Lower lobe of right lung (tissue), 2 donors: Measurements from ENCODE around the gene BTBD18. TPM values are rescaled to one million over a fixed set of nuclear protein-coding genes. Genes with fewer than 3 reads are reported as not detected.

ENCODE experiments used
- ATAC-seq, 2 donors: fragments of 200-7000 bp; cut with Tn5 transposase; one replicate each; pipeline ENCODE4 v1.9.1; 2020 to 2022; ENCODE audit warnings: mild to moderate bottlenecking in 2 of 2, moderate library complexity in 2 of 2
- DNase-seq: peaks from one replicate; pipeline ENCODE4 v3.0.0-alpha.2; 2020
- H3K27ac ChIP-seq: fragments of 200-600 bp; one replicate; pipeline ENCODE4 v1.8.0; 2022
- H3K27me3 ChIP-seq: fragments of 200-600 bp; one replicate; pipeline ENCODE4 v1.8.0; 2022; ENCODE audit warnings: low read depth
- H3K36me3 ChIP-seq: fragments of 200-600 bp; one replicate; pipeline ENCODE4 v1.8.0; 2022; ENCODE audit warnings: mild to moderate bottlenecking
- H3K4me1 ChIP-seq: fragments of 200-600 bp; one replicate; pipeline ENCODE4 v1.8.0; 2022
- H3K4me3 ChIP-seq: fragments of 200-600 bp; one replicate; pipeline ENCODE4 v1.8.0; 2022; ENCODE audit warnings: mild to moderate bottlenecking
- H3K9me3 ChIP-seq: fragments of 200-600 bp; one replicate; pipeline ENCODE4 v1.8.0; 2022
- CTCF ChIP-seq: fragments of 200-600 bp; IDR thresholded peaks from one replicate; pipeline ENCODE4 v1.8.0; 2022; ENCODE audit warnings: antibody characterized with exemption, mild to moderate bottlenecking
- intact Hi-C: fragments of 100-400 bp; cut with DNase I; formaldehyde crosslinking; loops from one replicate; pipeline ENCODE4 v1.11.0; 2022
- total RNA-seq: library from RNA; stranded (reverse); fragmentation: NEBNext Ultra II Directional; extraction: Animal tissue kit (Norgen Biotek cat#: 25700); gene quantifications from one replicate; pipeline ENCODE4 v1.2.1, GENCODE V29; 2021
- donor health status: DM: no; HTN: yes; CAD: no; lungs with severe emphysema.

The BTBD18 gene
- total RNA-seq, 1 donor from 2014 or later: not detected

- no peak overlapping the region for H3K4me3 ChIP-seq
- TF ChIP-seq CTCF: no peak
- no peaks in the 10 kb centered on the region for H3K27me3 ChIP-seq
- no peak for DNase-seq
- H3K36me3 ChIP-seq: peaks cover 36% of the 10 kb centered on the region
- intact Hi-C loops: no loop called here
- no peak for ATAC-seq
- H3K9me3 ChIP-seq: no peaks in the 10 kb centered on the region
- H3K27ac ChIP-seq: no peak overlapping the region
- H3K4me1 ChIP-seq: peaks cover 19% of the 10 kb centered on the region
Measured at GRCh38 chr11:57745206-57745605, 6.4 kb downstream of the BTBD18 start.

- no peaks in the 10 kb centered on the region for H3K27me3 ChIP-seq
- no peak overlapping the region for H3K27ac ChIP-seq
- ATAC-seq (no peak), DNase-seq (no peak)
- no peak for TF ChIP-seq CTCF
- H3K4me1 ChIP-seq: peaks cover 19% of the 10 kb centered on the region
- no peaks in the 10 kb centered on the region for H3K9me3 ChIP-seq
- no peak overlapping the region for H3K4me3 ChIP-seq
- peaks cover 41% of the 10 kb centered on the region for H3K36me3 ChIP-seq
- intact Hi-C loops: no loop called here
Measured at GRCh38 chr11:57744357-57744756, 7.3 kb downstream of the BTBD18 start.

GRCh38 chr11:57742087-57742452 is 9.5 kb downstream of the BTBD18 start:
- Histone ChIP-seq H3K27ac (peak overlapping the region; percentile 95), H3K36me3 (peaks cover 64% of the 10 kb centered on the region), H3K27me3 (no peaks in the 10 kb centered on the region), H3K4me3 (peak overlapping the region; percentile 89), H3K4me1 (peaks cover 19% of the 10 kb centered on the region), H3K9me3 (no peaks in the 10 kb centered on the region)
- no peak for TF ChIP-seq CTCF
- DNase-seq: peak; percentile 49
- ATAC-seq: no peak
- intact Hi-C loops: no loop called here

- Histone ChIP-seq H3K4me3 (peak within 1 kb of the TSS; percentile 89), H3K9me3 (no peaks in the 10 kb centered on the region), H3K4me1 (peaks cover 19% of the 10 kb centered on the region), H3K27me3 (no peaks in the 10 kb centered on the region), H3K36me3 (peaks cover 69% of the 10 kb centered on the region), H3K27ac (peak within 1 kb of the TSS; percentile 95)
- intact Hi-C loops: no loop called here
- DNase-seq (peak; percentile 97), ATAC-seq (peak; percentile 99)
- no peak for TF ChIP-seq CTCF
Measured at GRCh38 chr11:57741132-57742086, 10.2 kb downstream of the BTBD18 start, which contains the start of gene SELENOH. Gene SELENOH (plus strand): TSS chr11:57741491. CDS start chr11:57741596, 105 bp downstream.

- Histone ChIP-seq H3K4me1 (peaks cover 5% of the 10 kb centered on the region), H3K27me3 (no peaks in the 10 kb centered on the region), H3K4me3 (no peak overlapping the region), H3K27ac (no peak overlapping the region), H3K36me3 (peaks cover 43% of the 10 kb centered on the region), H3K9me3 (no peaks in the 10 kb centered on the region)
- ATAC-seq: no peak
- no peak for TF ChIP-seq CTCF
- intact Hi-C loops: no loop called here
- DNase-seq: no peak
Measured at GRCh38 chr11:57735619-57736298, 15.9 kb downstream of the BTBD18 start.
